Right forelimb (tissue), 1 donor: ENCODE data around the gene FGGY.

Experiments
- DNase-seq: peaks from one replicate; pipeline ENCODE4 v3.0.0-alpha.2; 2018

FGGY gene

DNA sequence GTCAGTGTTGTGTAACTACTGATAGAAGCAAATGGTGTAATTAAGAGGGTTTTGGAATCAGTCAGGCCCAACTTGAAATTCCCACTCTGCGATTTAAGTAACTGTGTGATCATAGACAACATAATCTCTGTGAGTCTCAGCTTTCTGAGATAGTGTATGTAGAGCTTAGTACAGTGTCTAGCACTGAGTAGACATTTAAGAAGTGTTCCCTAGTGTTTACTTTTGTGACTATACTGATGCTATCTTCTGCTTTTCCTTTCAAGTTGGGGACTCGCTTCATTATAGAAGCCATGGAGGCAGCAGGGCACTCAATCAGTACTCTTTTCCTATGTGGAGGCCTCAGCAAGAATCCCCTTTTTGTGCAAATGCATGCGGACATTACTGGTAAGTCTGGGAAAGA is 370.1 kb downstream of the FGGY start:
- no peak for DNase-seq

GRCh38 chr1:59669752-59670312 is 372.9 kb downstream of the FGGY start:
- DNase-seq: no peak

GRCh38 chr1:59670662-59671061 is 373.8 kb downstream of the FGGY start:
- no peak for DNase-seq

DNA sequence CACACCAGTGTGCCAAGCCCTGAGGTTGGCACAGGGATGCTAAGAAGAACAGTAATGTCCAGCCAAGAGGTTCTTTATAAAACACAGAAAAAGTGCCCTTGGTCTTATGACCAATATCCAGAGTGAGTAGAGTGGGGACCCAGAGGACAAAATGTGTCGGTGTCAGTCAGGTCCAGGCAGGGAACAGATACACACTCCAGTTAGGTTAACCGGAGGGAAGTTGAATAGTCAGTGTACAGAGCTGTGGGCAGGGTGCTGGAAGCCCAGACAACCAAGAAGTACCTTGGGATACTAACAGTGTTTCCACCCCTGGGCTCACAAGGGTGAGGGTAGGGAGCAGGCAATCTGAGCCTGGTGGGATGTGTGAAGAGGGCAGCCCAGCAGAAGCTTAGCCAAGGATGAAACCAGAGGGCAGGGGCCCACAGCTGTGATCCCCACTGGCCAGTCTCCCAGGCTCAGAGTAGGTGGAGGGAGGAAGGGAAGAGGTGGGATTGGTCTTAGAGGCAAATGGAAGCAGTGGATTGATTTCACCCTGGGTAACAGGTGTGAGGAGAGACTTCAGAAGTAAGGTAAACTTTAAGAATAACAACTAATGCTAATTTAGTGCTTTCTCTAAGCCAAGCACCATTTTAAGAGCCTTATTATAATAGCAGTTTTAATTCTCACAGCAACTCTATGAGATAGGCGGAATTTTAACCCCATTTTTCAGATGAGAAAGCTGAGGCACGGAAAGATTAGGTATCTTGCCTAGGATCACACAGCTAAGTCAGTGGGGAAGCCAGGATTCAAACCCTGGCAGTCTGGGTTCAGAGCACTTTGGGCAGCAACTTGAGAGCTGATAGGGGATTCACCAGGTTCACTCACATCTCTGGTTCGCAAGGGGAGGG is 374.4 kb downstream of the FGGY start:
- DNase-seq: no peak

DNA sequence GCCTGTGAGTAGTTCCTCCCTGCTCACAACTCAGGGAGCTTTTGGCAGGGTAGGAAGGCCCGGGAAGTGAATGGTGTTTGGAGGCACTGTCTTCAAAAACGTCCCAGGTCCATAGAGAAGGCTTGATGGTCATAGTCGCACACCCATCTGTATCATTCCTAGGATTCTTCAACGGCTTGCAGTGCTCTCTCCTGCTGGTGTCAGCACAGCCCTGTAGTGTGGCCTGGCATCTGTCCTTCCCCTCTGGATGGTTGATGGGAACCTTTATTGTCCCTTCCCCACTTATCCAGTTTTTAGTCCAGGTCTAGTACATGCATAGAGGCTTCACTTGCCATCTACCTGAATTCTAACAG is 375.0 kb downstream of the FGGY start:
- no peak for DNase-seq

GRCh38 chr1:59672851-59673572 is 376.1 kb downstream of the FGGY start:
- DNase-seq: no peak

- DNase-seq: no peak
These were observed 376.9 kb downstream of the FGGY start for GRCh38 chr1:59673573-59674450.

GRCh38 chr1:59674595-59674994 is 377.7 kb downstream of the FGGY start:
- no peak for DNase-seq

- no peak for DNase-seq
These were observed 379.0 kb downstream of the FGGY start for GRCh38 chr1:59675936-59676335.

DNA sequence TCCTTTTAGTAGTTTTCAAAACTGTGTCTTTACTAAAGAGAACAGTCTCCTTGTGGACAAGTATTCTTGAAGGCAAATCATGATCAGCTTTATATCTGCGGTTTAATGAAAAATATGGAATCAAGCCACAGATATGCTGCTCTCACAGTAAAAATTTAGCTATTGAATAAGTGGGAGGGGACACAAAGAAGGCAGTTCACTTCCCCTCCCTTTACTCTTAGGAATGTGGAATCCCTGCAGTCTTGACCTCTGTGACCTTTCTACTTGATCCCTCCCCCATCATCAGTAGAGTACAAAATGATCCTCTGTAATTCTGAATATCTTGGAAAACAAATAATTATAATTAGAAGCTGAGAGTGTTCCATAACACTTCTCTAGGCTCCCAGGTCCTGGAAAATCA is 381.1 kb downstream of the FGGY start:
- DNase-seq: no peak

- DNase-seq: no peak
These were observed 381.8 kb downstream of the FGGY start for GRCh38 chr1:59678493-59679228.

GRCh38 chr1:59680044-59680443 is 383.1 kb downstream of the FGGY start:
- DNase-seq: no peak

- DNase-seq: no peak
These were observed 385.6 kb downstream of the FGGY start for GRCh38 chr1:59682396-59683080.

- DNase-seq: no peak
These were observed 386.3 kb downstream of the FGGY start for GRCh38 chr1:59683197-59683596.

- no peak for DNase-seq
These were observed 387.8 kb downstream of the FGGY start for GRCh38 chr1:59684698-59685097.

- DNase-seq: no peak
These were observed 388.2 kb downstream of the FGGY start for GRCh38 chr1:59685101-59685500.

- DNase-seq: no peak
These were observed 388.8 kb downstream of the FGGY start for GRCh38 chr1:59685666-59686065.

GRCh38 chr1:59686170-59686569 is 389.3 kb downstream of the FGGY start:
- DNase-seq: no peak

- no peak for DNase-seq
These were observed 389.7 kb downstream of the FGGY start for GRCh38 chr1:59686574-59686973.

DNA sequence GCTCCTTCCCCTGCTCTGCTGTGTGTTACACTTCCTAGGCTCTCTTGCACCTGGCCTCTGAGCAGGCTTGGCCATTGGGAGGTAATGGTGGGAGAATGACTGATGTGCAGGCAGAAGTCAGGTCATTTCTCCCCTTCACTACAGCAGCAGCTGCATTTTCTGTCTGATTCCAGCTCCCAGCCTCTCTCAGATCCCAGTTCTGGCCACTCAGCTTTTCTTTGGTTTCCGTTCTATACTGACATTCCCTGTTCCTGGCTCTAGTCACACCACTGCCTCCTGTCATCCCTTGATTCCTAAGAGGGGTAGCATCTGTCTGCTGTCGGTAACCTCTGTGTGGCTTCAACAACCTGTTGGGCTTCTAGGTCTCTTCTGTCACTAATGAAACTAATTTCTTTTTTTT is 390.2 kb downstream of the FGGY start:
- no peak for DNase-seq

DNA sequence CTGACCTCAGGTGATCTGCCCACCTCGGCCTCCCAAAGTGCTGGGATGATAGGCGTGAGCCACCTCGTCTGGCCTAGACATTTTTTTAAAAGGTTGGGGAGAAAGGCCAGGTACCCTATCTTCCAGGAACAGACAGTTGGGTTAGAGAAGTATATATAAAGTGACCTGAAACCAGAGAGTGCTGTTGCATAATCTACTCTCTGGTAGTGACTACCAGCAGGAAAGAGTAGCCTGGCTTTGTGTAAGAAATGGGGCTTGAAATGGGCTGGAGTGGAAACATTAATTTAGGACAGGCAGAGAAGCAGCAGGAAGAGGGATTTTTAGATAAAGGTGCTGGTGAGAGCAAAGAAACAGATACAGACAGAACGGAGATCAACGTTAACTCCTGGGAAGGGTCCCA is 392.1 kb downstream of the FGGY start:
- no peak for DNase-seq

- no peak for DNase-seq
These were observed 392.8 kb downstream of the FGGY start for GRCh38 chr1:59689730-59690129.
